NB4 (cell line): Measurements from ENCODE around the gene UNC13B.

ENCODE experiments used
- DNase-seq: peaks from one replicate; pipeline ENCODE4 v3.0.0; 2010; ENCODE audit warnings: low read depth
- H3K4me3 ChIP-seq: one replicate; pipeline ENCODE4 v1.5.1; 2011; ENCODE audit warnings: mild to moderate bottlenecking, low read depth, low read length, moderate library complexity
- MYC ChIP-seq: IDR thresholded peaks from 2 replicates; pipeline ENCODE4 v1.6.1; 2011; ENCODE audit warnings: low read depth, low read length
- POLR2A ChIP-seq: IDR thresholded peaks from 2 replicates; pipeline ENCODE4 v1.6.1; 2011; ENCODE audit warnings: mild to moderate bottlenecking; ENCODE audit not compliant: insufficient read length; ENCODE audit errors: extremely low read depth
- TF ChIP-seq, protein P1 (sequence below): IDR thresholded peaks from 2 replicates; pipeline ENCODE4 v1.6.1; 2011; ENCODE audit warnings: low read depth, low read length
- TF ChIP-seq, protein P2 (sequence below): IDR thresholded peaks from one replicate; pipeline ENCODE4 v1.5.1; 2012; ENCODE audit warnings: low read depth, low read length

The UNC13B gene

DNA sequence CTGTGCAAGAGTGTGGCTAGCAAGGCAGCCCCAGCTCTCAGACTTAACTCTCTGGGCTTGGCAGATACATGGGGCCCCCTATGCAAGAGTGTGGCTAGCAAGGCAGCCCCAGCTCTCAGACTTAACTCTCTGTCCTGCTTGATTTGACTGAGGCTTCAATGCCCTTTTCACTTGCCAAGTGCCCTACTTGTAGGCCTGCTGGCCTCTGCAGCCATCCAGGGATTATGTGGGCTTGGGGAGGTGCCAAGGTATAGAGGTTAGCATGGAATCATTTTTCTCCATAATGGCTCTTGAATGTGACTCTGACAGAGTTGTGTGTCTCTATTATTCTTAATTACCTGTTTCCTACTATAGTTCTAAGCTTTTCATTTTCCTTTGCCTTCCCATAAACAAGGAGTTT is 212.6 kb downstream of the UNC13B start:
- H3K4me3 ChIP-seq = no peak overlapping the region
- TF ChIP-seq, protein P1, sequence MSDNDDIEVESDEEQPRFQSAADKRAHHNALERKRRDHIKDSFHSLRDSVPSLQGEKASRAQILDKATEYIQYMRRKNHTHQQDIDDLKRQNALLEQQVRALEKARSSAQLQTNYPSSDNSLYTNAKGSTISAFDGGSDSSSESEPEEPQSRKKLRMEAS = no peak
- TF ChIP-seq MYC (no peak), POLR2A (no peak)
- TF ChIP-seq, protein P2, sequence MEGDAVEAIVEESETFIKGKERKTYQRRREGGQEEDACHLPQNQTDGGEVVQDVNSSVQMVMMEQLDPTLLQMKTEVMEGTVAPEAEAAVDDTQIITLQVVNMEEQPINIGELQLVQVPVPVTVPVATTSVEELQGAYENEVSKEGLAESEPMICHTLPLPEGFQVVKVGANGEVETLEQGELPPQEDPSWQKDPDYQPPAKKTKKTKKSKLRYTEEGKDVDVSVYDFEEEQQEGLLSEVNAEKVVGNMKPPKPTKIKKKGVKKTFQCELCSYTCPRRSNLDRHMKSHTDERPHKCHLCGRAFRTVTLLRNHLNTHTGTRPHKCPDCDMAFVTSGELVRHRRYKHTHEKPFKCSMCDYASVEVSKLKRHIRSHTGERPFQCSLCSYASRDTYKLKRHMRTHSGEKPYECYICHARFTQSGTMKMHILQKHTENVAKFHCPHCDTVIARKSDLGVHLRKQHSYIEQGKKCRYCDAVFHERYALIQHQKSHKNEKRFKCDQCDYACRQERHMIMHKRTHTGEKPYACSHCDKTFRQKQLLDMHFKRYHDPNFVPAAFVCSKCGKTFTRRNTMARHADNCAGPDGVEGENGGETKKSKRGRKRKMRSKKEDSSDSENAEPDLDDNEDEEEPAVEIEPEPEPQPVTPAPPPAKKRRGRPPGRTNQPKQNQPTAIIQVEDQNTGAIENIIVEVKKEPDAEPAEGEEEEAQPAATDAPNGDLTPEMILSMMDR = no peak
- DNase-seq = no peak

DNA sequence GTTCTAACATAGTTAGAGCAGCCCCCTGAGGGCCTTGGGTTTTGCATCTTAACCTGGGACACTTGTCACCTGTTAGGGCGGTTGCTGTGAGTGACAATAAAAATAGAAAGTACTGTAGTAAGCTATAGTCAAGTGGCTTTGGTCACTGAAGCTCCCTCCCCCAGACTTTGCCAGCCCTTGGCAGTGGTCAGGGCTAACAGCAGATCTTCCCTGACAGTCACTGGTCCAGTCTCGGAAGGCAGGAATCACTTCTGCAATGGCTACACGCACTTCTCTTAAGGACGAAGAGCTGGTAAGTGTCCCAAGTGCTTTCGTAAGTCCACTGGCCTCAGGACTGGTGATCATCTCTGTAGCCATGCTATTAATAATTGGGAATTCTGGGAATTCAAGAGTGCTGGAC is 213.1 kb downstream of the UNC13B start:
- TF ChIP-seq POLR2A (no peak), MYC (no peak)
- TF ChIP-seq, protein P2 = no peak
- TF ChIP-seq, protein P1 = no peak
- H3K4me3 ChIP-seq = no peak overlapping the region
- DNase-seq = no peak

DNA sequence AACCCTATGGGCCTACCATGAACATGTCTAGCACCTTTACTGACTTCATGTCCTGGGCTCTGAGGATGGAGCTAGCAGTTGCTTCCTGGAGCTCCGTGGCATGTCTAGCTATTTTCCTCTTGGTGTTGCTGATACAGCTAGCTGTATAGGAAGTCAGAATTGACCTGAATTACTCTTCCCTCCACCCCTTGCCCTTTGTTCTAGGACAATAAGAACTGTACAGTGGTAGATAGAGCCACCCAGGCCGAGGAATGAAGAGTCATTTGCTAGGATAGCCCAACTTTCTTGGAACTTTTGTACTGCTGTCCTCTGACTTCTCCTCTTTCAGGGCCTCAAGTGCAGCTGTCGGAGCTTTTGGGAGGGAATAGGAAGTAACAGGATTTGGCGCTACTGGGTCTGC is 218.2 kb downstream of the UNC13B start:
- DNase-seq = no peak
- no peak overlapping the region for H3K4me3 ChIP-seq
- TF ChIP-seq MYC (no peak), POLR2A (no peak)
- TF ChIP-seq, protein P2 = no peak
- TF ChIP-seq, protein P1 = no peak

DNA sequence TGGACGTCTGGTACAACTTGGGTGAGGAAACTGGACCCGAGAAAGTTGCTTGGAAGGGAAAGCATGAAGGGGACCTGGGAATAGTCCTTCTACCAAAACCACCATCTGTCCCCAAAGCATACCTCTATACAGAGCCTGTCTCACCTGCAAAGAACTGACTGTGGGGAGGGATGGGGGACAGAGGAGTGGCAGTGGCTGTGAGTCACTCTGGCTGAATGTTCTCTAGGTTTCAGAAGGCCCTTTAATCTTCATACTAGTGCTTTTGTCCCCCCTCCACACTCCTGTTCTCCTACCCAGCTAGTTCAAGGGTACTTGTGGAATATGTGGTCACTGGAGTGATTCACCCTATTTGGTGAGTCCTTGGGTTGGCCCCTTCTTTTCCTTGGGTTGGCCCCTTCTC is 218.8 kb downstream of the UNC13B start:
- no peak for DNase-seq
- TF ChIP-seq MYC (no peak), POLR2A (no peak)
- TF ChIP-seq, protein P2 = no peak
- TF ChIP-seq, protein P1 = no peak
- no peak overlapping the region for H3K4me3 ChIP-seq

DNA sequence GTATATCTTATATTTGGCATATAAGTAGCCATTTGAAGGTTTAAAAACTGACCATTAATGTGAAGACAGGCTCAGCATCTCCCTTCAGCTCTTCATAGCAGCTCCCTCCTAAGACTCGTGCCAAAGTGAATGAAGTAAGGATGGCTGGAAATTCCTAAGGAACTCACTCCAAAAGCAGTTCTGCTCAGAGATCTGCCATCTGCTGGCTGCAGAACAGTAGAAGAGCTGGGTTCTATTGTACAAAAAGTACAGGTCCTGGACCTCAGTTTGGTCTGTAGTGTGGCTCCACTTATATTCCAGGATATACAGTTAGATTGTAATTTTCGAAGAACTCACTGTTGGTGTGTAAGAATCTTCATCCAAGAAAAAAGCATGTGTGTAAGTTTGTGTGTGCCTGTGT is 223.2 kb downstream of the UNC13B start:
- TF ChIP-seq, protein P2 = no peak
- TF ChIP-seq POLR2A (no peak), MYC (no peak)
- TF ChIP-seq, protein P1 = no peak
- no peak overlapping the region for H3K4me3 ChIP-seq
- no peak for DNase-seq

DNA sequence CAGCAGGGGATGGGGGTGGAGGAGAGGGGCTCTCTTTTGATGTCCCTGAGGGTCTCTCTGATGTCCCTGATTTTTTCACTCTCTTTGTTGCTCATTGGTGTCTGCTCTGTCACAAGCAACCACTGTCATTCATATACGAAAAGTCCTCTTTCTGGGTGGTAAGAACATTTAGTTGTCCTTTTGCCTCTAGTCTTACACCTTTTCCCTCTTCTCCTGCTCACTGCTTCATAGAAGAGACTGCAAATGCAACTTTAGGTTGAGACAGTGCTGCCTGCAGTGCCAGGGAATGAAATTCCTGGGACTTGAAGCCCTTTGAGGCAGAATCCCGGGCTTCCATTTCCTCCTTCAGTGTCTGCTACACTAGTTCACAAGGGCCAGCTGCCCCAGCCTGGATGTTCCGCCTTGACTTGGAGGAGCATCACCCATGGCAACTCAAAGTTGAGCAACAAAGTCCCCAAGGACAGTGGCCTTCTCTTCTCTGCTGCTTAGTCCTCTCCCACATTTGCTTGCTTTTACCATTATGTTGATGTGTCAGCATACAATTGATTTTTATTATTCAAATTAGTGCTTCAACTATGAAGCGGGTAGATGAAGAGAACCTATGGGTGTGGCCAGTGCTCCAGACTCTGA is 233.4 kb downstream of the UNC13B start:
- DNase-seq = peak; percentile 77
- no peak for TF ChIP-seq POLR2A
- no peak for TF ChIP-seq MYC
- TF ChIP-seq, protein P2 = no peak
- TF ChIP-seq, protein P1 = no peak
- H3K4me3 ChIP-seq = no peak overlapping the region
